ENCODE data around the gene FRMD4B.

The FRMD4B gene

GRCh38 chr3:69197922-69198530, 187.9 kb downstream of the FRMD4B start:
- DNase-seq, result no peak

DNA sequence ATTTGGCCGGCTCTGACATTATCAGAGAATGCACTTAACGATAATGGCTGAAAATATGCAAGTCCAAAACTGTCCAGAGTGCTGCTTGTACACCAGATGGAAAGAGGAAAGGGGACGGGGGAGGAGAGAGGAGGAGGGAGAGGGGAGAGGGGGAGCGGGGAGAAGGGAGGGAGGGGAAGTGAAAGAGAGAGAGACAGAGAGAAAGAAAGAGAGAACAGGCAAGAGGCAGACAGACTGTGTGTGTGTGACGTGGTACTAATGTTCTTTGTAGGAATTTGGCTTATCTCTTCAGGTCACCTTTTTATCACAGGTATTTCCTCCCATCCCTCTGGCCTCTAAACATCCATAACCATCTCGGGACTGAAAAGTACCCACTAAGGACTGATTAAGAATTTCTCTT, 188.4 kb downstream of the FRMD4B start:
- no peak for DNase-seq

- DNase-seq, result no peak
Observed at GRCh38 chr3:69196876-69197275, 189.0 kb downstream of the FRMD4B start.

DNA sequence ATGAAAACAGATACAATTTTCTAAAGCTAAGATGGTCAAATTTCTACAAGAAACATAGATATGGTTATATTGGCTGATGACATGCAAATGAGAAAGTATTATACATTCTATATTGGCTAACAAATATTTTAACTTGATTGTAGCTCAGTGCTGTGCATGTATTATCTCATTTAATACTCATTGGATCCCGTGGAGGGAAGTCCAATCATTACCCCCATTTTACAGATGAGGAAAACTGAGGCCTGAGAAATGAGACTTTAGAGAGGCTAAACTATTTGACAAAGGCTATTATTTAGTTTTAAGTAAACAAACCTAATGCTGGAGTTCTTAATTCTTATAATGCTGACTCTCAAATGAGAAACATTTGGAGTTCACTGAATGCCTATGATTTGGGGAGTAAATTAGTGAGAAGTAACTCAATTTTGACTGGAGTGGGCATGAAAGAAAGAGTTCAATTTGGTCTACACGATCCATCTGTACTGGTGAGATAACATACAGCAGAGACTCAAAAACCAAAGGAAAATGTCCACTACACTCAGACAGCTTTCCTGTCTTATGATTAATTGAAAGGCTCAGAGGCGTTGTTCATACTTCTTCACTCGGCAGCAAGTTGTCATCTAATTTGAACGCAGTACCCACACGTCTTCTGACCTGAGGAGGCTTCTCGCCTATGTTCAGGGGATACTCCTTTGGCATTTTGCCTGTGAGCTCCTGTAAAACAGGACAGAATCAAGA, 191.3 kb downstream of the FRMD4B start:
- no peak for DNase-seq

GRCh38 chr3:69193749-69194148, 192.1 kb downstream of the FRMD4B start:
- no peak for DNase-seq

DNA sequence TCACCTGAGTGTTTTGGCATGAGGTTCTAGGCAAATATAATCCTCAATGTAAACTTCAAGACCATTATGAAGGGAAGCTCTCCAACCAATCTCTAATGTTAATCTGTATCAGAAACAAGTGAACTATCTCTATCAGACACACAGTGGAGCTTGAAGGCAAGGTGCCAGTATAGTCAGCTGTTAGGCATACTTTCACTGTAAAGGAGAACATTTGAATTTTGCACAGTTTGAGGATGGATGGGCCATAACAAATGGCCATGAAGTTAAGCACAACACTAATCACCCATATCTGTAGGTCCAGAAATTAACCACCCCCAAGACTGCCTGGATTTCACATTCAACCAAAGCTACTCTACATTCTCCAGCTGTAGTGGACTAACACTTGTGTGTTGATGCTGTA, 194.4 kb downstream of the FRMD4B start:
- no peak for DNase-seq

- no peak for DNase-seq
Observed at GRCh38 chr3:69189487-69189886, 196.4 kb downstream of the FRMD4B start.

DNA sequence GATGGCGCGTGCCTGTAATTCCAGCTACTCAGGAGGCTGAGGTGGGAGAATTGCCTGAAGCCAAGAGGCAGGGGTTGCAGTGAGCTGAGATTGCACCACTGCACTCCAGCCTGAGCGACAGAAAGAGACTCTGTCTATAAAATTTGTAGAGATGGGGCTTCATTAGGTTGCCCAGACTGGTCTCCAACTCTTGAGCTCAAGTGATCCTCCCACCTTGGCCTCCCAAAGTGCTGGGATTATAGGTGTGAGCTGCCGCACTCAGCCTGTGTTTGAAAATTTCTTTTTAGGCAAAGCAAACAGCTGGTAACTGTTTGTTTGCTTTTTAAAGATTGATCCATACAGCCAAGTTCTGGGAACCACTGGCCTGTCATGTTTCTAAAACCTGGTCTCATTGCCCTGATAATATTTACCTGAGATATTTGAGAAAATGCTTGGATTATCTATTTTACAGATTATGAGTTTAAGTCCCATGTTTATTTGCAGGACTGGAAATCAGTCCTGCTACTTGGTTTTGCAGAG, 199.3 kb downstream of the FRMD4B start:
- DNase-seq, result no peak

DNA sequence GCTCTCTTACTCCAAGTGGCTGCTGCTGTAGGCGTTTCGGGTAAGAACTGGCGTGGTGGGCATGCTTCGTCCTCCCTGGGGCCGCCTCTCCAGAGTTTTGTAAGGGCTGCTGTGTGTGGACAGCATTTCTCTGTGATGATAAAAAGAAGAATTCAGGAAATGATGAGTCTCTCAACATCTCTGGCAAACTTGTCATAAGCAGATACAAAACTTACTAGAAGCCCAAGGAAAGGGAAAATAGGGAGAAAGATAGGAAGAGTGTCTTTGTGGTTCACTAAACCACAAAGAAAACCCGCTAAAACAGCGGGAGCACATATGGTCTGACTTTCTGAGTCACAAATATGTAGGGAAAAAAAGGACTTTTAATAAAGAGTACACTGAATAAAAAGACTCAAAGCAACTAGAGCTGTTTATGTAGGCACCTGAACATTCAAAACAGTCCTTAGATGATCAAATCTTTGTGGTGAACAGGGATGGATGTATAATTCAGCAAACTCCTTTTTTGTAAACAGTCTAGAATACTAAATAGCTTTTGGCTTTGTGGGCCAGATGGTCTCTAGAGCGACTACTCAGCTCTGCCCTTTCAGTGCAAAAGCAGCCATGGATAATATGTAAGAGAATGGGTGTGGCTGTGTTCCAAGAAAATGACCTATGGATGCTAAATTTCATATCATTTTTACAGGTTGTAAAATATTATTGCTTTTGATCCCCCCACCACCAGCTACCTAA, 203.1 kb downstream of the FRMD4B start:
- DNase-seq, result no peak

GRCh38 chr3:69181592-69182211, 204.2 kb downstream of the FRMD4B start:
- DNase-seq, result no peak

GRCh38 chr3:69180869-69181591, 204.9 kb downstream of the FRMD4B start:
- no peak for DNase-seq

- no peak for DNase-seq
Observed at GRCh38 chr3:69179740-69180372, 206.0 kb downstream of the FRMD4B start.

- DNase-seq, result no peak
Observed at GRCh38 chr3:69178838-69179739, 206.8 kb downstream of the FRMD4B start.

GRCh38 chr3:69178082-69178481, 207.8 kb downstream of the FRMD4B start:
- no peak for DNase-seq

DNA sequence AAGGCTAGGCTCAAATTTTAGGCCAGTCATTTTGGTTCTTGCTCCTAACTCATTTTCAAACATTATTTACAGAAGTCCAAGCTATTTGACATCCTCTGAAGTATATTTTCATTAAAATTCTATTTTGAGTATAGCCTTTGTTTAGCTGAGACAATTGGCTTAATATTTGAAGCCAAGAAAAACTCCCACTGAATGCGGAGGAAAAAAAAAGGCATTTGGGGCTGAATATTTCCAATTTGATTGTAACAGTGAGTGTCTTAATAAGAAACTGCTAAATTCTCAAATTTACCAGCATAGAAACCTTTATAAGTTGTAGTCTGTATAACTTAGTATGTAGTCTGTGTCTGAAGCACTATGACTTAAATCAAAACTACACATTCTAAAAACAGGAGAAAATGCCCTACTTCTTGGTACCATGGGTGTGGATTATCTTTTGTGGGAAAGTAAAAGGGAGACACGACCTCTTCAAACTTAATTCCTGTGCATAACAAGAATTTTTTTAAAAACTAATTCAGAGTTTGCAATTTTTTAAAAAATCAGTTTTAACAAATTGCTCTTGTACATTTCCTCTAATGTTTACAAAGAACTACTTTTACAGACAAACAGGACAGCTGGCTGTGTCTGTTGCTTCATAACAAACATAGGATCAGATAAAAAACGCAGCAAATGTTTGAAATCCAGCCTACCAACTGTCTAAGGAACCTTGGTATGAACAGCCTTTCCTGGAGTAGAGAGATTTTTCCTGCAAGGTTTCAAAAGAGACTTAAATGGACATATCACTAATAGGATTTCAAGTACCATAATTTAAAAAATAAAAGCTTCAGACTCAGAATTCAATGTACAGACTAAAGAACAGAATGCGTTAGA, 210.8 kb downstream of the FRMD4B start:
- DNase-seq, result no peak

DNA sequence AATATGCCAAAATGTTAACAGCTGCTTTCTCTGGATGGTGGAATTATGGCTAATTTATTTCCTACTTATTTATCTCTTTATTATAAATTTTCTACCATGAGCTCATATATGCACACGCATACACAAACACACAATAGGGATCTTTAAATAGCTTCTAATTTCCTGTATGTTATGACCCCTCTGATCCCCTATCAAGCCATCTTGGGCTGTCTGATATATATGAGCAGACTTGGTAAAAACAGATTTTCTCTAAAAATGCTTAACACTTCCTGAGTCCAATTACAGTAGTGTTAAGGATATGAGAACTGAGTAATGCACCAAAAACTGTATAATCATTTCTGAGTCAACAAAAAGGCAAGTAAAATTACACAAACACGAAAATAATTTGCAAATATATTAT, 211.4 kb downstream of the FRMD4B start:
- DNase-seq, result no peak

- DNase-seq, result no peak
Observed at GRCh38 chr3:69172058-69172457, 213.8 kb downstream of the FRMD4B start.

DNA sequence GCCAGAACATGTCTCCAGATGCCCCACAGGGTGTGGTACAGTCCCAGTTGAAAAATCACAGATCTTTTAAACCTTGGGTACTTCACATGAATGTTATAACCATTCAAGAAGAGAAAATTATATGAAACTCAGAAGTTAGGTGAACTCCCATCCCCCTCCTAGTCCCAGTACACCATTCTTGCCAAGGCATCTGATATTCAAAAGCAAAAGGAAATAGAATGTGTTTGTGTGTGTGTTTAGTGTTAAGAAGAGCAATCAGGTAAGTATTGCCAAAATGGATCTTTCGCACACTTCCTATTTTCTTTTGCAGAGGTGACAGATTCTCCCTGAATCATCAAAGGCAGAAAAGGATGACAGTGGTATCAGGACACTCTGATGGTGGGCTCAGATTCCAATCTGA, 219.4 kb downstream of the FRMD4B start:
- DNase-seq, result no peak

DNA sequence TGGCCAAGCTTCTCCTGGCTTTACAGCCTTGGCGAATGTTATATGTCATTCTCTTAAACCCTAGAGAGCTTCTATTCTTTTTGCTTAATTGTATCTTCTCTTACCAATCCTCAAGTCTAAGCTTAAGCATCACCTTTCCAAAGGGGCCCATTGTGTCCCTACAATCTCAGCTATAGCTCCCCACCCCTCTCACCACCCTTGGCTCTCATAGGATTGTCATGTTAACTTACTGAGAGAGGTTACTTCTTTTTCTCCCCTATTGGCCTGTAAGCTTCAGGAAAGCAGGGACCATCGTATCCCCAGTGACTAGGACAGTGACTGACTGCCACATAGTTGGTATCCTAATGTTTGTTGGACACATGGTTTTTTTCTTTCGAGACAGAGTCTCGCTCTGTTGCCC, 220.1 kb downstream of the FRMD4B start:
- DNase-seq, result no peak

GRCh38 chr3:69164296-69164695, 221.6 kb downstream of the FRMD4B start:
- DNase-seq, result no peak
